HepG2 (cell line): ENCODE results near the gene HDDC3. TPM values are rescaled to one million over a fixed set of nuclear protein-coding genes. Genes with fewer than 3 reads are reported as not detected.

Source experiments
- KMT2B ChIP-seq: IDR thresholded peaks from 2 replicates; pipeline ENCODE4 v1.6.1; 2016; ENCODE audit warnings: missing genetic modification reagents, missing compliant biosample characterization
- MIXL1 ChIP-seq: IDR thresholded peaks from 2 replicates; pipeline ENCODE4 v1.6.1; 2016
- SSRP1 ChIP-seq: IDR thresholded peaks from 2 replicates; pipeline ENCODE4 v1.6.1; 2016; ENCODE audit warnings: control low read depth
- YEATS2 ChIP-seq: sonication (generic); formaldehyde crosslinking; IDR thresholded peaks from 2 replicates; pipeline ENCODE4 v1.4.0; 2020; ENCODE audit warnings: missing genetic modification reagents, borderline replicate concordance
- YEATS4 ChIP-seq: sonication (generic); formaldehyde crosslinking; IDR thresholded peaks from 2 replicates; pipeline ENCODE4 v1.4.0; 2020; ENCODE audit warnings: missing genetic modification reagents, borderline replicate concordance
- ZBTB7B ChIP-seq: sonication (generic); formaldehyde crosslinking; IDR thresholded peaks from 2 replicates; pipeline ENCODE4 v1.4.0; 2020; ENCODE audit warnings: missing genetic modification reagents
- ZNF17 ChIP-seq: sonication (generic); formaldehyde crosslinking; IDR thresholded peaks from 2 replicates; pipeline ENCODE4 v1.5.0; 2020; ENCODE audit warnings: mild to moderate bottlenecking, missing genetic modification reagents
- ZNF430 ChIP-seq: sonication (generic); formaldehyde crosslinking; IDR thresholded peaks from 2 replicates; pipeline ENCODE4 v1.9.0; 2021; ENCODE audit warnings: mild to moderate bottlenecking, missing genetic modification reagents
- ZNF713 ChIP-seq: sonication (generic); formaldehyde crosslinking; IDR thresholded peaks from 2 replicates; pipeline ENCODE4 v1.4.0; 2020; ENCODE audit warnings: mild to moderate bottlenecking, missing genetic modification reagents
- polyA plus RNA-seq, 8 experiments: library from polyadenylated mRNA; depleted of rRNA in 3 of 8; stranded (reverse) in 7 of 8; unstranded in 1 of 8; fragments of >200 nt; fragmentation: Illumina TruSeq in 4 of 8; extraction: Trizol in 4 of 8; gene quantifications; 2 replicates each; pipeline versions ENCODE4 v1.2.1 to v1.2.3, GENCODE V29; 2011 to 2016; ENCODE audit warnings: low read depth in 4 of 8, missing spikeins in 1 of 8, mixed read lengths in 1 of 8; ENCODE audit not compliant: insufficient read depth in 1 of 8
- total RNA-seq, 5 experiments: library from RNA; depleted of rRNA; stranded (reverse); fragments of >200 nt; fragmentation: Illumina TruSeq; extraction: Trizol; gene quantifications; 2 replicates each; pipeline ENCODE4 v1.2.3, GENCODE V29; 2016; ENCODE audit warnings: low read depth in 1 of 5
- TF ChIP-seq, protein P1 (sequence below): sonication (generic); formaldehyde crosslinking; IDR thresholded peaks from 2 replicates; pipeline ENCODE4 v1.4.0; 2020; ENCODE audit warnings: missing genetic modification reagents, borderline replicate concordance
- TF ChIP-seq, protein P2 (sequence below): sonication (generic); formaldehyde crosslinking; IDR thresholded peaks from 2 replicates; pipeline ENCODE4 v1.4.0; 2020; ENCODE audit warnings: missing genetic modification reagents
- TF ChIP-seq, protein P3 (sequence below): sonication (generic); formaldehyde crosslinking; IDR thresholded peaks from 2 replicates; pipeline ENCODE4 v1.5.0; 2020; ENCODE audit warnings: mild to moderate bottlenecking, missing genetic modification reagents, borderline replicate concordance

The HDDC3 gene
- total and polyA plus RNA-seq, 2 of the 13 experiments (the other 11 are each of a cell fraction or from before 2014, with no cell fraction given): 18.7 to 28.3 TPM

- TF ChIP-seq ZBTB7B (CRISPR knock-in tag) (peak; percentile 89; the same call in 1 of the 2 replicates), MIXL1 (CRISPR knock-in tag) (peak; percentile 65; the same call in 1 of the 2 replicates), YEATS2 (CRISPR knock-in tag) (peak; percentile 91), KMT2B (CRISPR knock-in tag) (peak; percentile 22; the same call in 1 of the 2 replicates), ZNF17 (CRISPR knock-in tag) (no peak), SSRP1 (CRISPR knock-in tag) (no peak), ZNF713 (CRISPR knock-in tag) (0 out of 2 replicates have a peak, but pooled peaks have one; percentile 32), ZNF430 (CRISPR knock-in tag) (peak; percentile 77), YEATS4 (CRISPR knock-in tag) (peak; percentile 90; the same call in 1 of the 2 replicates)
- TF ChIP-seq, protein P1, sequence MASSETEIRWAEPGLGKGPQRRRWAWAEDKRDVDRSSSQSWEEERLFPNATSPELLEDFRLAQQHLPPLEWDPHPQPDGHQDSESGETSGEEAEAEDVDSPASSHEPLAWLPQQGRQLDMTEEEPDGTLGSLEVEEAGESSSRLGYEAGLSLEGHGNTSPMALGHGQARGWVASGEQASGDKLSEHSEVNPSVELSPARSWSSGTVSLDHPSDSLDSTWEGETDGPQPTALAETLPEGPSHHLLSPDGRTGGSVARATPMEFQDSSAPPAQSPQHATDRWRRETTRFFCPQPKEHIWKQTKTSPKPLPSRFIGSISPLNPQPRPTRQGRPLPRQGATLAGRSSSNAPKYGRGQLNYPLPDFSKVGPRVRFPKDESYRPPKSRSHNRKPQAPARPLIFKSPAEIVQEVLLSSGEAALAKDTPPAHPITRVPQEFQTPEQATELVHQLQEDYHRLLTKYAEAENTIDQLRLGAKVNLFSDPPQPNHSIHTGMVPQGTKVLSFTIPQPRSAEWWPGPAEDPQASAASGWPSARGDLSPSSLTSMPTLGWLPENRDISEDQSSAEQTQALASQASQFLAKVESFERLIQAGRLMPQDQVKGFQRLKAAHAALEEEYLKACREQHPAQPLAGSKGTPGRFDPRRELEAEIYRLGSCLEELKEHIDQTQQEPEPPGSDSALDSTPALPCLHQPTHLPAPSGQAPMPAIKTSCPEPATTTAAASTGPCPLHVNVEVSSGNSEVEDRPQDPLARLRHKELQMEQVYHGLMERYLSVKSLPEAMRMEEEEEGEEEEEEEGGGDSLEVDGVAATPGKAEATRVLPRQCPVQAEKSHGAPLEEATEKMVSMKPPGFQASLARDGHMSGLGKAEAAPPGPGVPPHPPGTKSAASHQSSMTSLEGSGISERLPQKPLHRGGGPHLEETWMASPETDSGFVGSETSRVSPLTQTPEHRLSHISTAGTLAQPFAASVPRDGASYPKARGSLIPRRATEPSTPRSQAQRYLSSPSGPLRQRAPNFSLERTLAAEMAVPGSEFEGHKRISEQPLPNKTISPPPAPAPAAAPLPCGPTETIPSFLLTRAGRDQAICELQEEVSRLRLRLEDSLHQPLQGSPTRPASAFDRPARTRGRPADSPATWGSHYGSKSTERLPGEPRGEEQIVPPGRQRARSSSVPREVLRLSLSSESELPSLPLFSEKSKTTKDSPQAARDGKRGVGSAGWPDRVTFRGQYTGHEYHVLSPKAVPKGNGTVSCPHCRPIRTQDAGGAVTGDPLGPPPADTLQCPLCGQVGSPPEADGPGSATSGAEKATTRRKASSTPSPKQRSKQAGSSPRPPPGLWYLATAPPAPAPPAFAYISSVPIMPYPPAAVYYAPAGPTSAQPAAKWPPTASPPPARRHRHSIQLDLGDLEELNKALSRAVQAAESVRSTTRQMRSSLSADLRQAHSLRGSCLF: no peak
- TF ChIP-seq, protein P2, sequence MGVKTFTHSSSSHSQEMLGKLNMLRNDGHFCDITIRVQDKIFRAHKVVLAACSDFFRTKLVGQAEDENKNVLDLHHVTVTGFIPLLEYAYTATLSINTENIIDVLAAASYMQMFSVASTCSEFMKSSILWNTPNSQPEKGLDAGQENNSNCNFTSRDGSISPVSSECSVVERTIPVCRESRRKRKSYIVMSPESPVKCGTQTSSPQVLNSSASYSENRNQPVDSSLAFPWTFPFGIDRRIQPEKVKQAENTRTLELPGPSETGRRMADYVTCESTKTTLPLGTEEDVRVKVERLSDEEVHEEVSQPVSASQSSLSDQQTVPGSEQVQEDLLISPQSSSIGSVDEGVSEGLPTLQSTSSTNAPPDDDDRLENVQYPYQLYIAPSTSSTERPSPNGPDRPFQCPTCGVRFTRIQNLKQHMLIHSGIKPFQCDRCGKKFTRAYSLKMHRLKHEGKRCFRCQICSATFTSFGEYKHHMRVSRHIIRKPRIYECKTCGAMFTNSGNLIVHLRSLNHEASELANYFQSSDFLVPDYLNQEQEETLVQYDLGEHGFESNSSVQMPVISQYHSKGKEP (CRISPR knock-in tag): peak; percentile 51; the same call in 1 of the 2 replicates
- TF ChIP-seq, protein P3, sequence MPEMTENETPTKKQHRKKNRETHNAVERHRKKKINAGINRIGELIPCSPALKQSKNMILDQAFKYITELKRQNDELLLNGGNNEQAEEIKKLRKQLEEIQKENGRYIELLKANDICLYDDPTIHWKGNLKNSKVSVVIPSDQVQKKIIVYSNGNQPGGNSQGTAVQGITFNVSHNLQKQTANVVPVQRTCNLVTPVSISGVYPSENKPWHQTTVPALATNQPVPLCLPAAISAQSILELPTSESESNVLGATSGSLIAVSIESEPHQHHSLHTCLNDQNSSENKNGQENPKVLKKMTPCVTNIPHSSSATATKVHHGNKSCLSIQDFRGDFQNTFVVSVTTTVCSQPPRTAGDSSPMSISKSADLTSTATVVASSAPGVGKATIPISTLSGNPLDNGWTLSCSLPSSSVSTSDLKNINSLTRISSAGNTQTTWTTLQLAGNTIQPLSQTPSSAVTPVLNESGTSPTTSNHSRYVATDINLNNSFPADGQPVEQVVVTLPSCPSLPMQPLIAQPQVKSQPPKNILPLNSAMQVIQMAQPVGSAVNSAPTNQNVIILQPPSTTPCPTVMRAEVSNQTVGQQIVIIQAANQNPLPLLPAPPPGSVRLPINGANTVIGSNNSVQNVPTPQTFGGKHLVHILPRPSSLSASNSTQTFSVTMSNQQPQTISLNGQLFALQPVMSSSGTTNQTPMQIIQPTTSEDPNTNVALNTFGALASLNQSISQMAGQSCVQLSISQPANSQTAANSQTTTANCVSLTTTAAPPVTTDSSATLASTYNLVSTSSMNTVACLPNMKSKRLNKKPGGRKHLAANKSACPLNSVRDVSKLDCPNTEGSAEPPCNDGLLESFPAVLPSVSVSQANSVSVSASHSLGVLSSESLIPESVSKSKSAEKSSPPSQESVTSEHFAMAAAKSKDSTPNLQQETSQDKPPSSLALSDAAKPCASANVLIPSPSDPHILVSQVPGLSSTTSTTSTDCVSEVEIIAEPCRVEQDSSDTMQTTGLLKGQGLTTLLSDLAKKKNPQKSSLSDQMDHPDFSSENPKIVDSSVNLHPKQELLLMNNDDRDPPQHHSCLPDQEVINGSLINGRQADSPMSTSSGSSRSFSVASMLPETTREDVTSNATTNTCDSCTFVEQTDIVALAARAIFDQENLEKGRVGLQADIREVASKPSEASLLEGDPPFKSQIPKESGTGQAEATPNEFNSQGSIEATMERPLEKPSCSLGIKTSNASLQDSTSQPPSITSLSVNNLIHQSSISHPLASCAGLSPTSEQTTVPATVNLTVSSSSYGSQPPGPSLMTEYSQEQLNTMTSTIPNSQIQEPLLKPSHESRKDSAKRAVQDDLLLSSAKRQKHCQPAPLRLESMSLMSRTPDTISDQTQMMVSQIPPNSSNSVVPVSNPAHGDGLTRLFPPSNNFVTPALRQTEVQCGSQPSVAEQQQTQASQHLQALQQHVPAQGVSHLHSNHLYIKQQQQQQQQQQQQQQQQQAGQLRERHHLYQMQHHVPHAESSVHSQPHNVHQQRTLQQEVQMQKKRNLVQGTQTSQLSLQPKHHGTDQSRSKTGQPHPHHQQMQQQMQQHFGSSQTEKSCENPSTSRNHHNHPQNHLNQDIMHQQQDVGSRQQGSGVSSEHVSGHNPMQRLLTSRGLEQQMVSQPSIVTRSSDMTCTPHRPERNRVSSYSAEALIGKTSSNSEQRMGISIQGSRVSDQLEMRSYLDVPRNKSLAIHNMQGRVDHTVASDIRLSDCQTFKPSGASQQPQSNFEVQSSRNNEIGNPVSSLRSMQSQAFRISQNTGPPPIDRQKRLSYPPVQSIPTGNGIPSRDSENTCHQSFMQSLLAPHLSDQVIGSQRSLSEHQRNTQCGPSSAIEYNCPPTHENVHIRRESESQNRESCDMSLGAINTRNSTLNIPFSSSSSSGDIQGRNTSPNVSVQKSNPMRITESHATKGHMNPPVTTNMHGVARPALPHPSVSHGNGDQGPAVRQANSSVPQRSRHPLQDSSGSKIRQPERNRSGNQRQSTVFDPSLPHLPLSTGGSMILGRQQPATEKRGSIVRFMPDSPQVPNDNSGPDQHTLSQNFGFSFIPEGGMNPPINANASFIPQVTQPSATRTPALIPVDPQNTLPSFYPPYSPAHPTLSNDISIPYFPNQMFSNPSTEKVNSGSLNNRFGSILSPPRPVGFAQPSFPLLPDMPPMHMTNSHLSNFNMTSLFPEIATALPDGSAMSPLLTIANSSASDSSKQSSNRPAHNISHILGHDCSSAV (CRISPR knock-in tag): no peak
These were observed at the start of gene HDDC3 (continued) for GRCh38 chr15:90931828-90932659.
